GM12864 (cell line): Measurements from ENCODE around the gene AFAP1L1.
A peak's percentile ranks its signal among the peaks of the same experiment; 100 is the strongest.

Source experiments
- DNase-seq: peaks from one replicate; pipeline ENCODE4 v3.0.0-alpha.2; 2011; ENCODE audit warnings: low read depth
- H3K4me3 ChIP-seq: 2 replicates; pipeline ENCODE4 v1.5.1; 2011; ENCODE audit warnings: mild to moderate bottlenecking, low read depth, low read length, control low read depth
- CTCF ChIP-seq: IDR thresholded peaks from 2 replicates; pipeline ENCODE4 v1.5.1; 2011; ENCODE audit warnings: low read depth, mild to moderate bottlenecking, moderate library complexity, low read length, control low read depth, inconsistent platforms; ENCODE audit errors: missing control alignments

The AFAP1L1 gene

DNA sequence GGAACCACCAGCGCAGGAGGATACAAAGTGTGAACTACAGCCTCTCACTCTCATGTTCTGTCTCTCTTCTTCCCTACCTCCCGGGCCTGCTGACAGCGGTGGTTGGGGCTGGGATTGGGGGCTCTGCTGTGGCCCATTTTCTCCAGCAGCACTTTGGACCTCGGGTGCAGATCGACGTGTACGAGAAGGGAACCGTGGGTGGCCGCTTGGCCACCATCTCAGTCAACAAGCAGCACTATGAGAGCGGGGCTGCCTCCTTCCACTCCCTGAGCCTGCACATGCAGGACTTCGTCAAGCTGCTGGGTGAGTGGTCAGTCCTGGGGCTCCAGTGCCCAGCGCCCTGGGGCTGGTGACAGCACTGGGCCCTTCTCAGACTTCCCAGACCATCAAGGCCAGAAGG is 90.9 kb downstream of the AFAP1L1 start:
- no peak for DNase-seq
- TF ChIP-seq CTCF: no peak
- no peak overlapping the region for H3K4me3 ChIP-seq

- H3K4me3 ChIP-seq: no peak overlapping the region
- no peak for TF ChIP-seq CTCF
- no peak for DNase-seq
Measured at GRCh38 chr5:149363358-149363757, 91.7 kb downstream of the AFAP1L1 start.

- DNase-seq: no peak
- no peak overlapping the region for H3K4me3 ChIP-seq
- TF ChIP-seq CTCF: no peak
Measured at GRCh38 chr5:149363936-149364335, 92.3 kb downstream of the AFAP1L1 start.

DNA sequence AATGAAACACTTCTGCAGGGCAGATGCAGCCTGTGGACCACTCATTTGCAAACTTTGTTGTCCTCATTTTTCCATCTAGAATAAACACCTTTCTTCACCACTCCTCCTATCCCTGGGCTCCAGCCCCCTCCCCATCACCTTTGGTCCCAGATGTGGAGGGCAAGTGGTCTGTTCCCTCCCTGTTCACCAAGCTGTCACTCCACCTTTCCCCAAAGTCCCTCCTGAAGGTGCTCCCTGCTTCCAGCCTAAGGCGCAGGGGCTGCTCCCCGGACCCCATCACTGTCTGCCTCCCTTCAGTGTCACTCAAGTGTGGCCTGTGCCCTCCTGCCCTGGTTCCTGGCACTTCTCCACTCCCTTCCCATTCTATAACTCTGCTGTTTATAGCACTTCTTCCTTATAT is 93.1 kb downstream of the AFAP1L1 start:
- DNase-seq: no peak
- no peak for TF ChIP-seq CTCF
- H3K4me3 ChIP-seq: no peak overlapping the region

- TF ChIP-seq CTCF: no peak
- DNase-seq: no peak
- H3K4me3 ChIP-seq: no peak overlapping the region
Measured at GRCh38 chr5:149365418-149365817, 93.8 kb downstream of the AFAP1L1 start.

GRCh38 chr5:149366169-149366729 is 94.6 kb downstream of the AFAP1L1 start:
- no peak for TF ChIP-seq CTCF
- no peak for DNase-seq
- no peak overlapping the region for H3K4me3 ChIP-seq

GRCh38 chr5:149367249-149367971 is 95.8 kb downstream of the AFAP1L1 start:
- peak; percentile 87 for TF ChIP-seq CTCF
- DNase-seq: no peak
- no peak overlapping the region for H3K4me3 ChIP-seq
